ENCODE data around the gene SCAMP1.

The SCAMP1 gene

GRCh38 chr5:78359831-78360673 is at the start of gene SCAMP1:
Gene SCAMP1 (plus strand): TSS chr5:78360617. CDS start chr5:78360672, 55 bp downstream.
- Histone ChIP-seq H4K20me1 (ENCODE audit: low read depth, low read length) (0 out of 2 replicates have a peak, but pooled peaks cover 5% of the 10 kb centered on the region), H3F3A (ENCODE audit: insufficient read depth) (peaks cover 33% of the 10 kb centered on the region), H3K4me2 (ENCODE audit: low read depth, low read length, poor library complexity, severe bottlenecking) (peak within 1 kb of the TSS; percentile 90), H3K79me2 (ENCODE audit: insufficient read depth, low read length) (peaks cover 39% of the 10 kb centered on the region), H3K27ac (ENCODE audit: low read depth, low read length) (peak within 1 kb of the TSS; percentile 87), H3K27me3 (ENCODE audit: low read length) (no peaks in the 10 kb centered on the region), H3K9me2 (replicated peaks; ENCODE audit: insufficient read depth, low read length) (no peaks in the 10 kb centered on the region), H3K36me3 (ENCODE audit: low read length) (no peaks in the 10 kb centered on the region), H3K9me3 (ENCODE audit: insufficient read depth, low read length) (no peaks in the 10 kb centered on the region), H3K4me3 (ENCODE audit: insufficient read depth, low read length, poor library complexity, severe bottlenecking) (peak within 1 kb of the TSS; percentile 89), H3K9ac (ENCODE audit: low read length) (peak within 1 kb of the TSS; percentile 93), H2AFZ (ENCODE audit: low read depth, low read length, severe bottlenecking) (peak within 1 kb of the TSS; percentile 95)
- no peak for TF ChIP-seq CTCF (IDR thresholded peaks at IDR 0.05; ENCODE audit: insufficient read depth, low read length, poor library complexity, severe bottlenecking)
- TF ChIP-seq EZH2phosphoT487 (conservative IDR thresholded peaks at IDR 0.05; ENCODE audit: low read length): no peak

GRCh38 chr5:78317515-78317914 is 42.9 kb upstream of the SCAMP1 start:
- no peaks in the 10 kb centered on the region for H3K36me3 ChIP-seq (ENCODE audit: low read length)
- no peaks in the 10 kb centered on the region for H3K9me2 ChIP-seq (replicated peaks; ENCODE audit: insufficient read depth, low read length)
- no peak overlapping the region for H3K9ac ChIP-seq (ENCODE audit: low read length)
- H4K20me1 ChIP-seq (ENCODE audit: low read depth, low read length): no peaks in the 10 kb centered on the region
- no peaks in the 10 kb centered on the region for H3K27me3 ChIP-seq (ENCODE audit: low read length)
- H3K4me3 ChIP-seq (ENCODE audit: insufficient read depth, low read length, poor library complexity, severe bottlenecking): no peak overlapping the region
- H2AFZ ChIP-seq (ENCODE audit: low read depth, low read length, severe bottlenecking): peak overlapping the region; percentile 21
- H3K27ac ChIP-seq (ENCODE audit: low read depth, low read length): no peak overlapping the region
- no peaks in the 10 kb centered on the region for H3K9me3 ChIP-seq (ENCODE audit: insufficient read depth, low read length)
- H3K79me2 ChIP-seq (ENCODE audit: insufficient read depth, low read length): no peaks in the 10 kb centered on the region
- H3K4me2 ChIP-seq (ENCODE audit: low read depth, low read length, poor library complexity, severe bottlenecking): no peak overlapping the region
- H3F3A ChIP-seq (ENCODE audit: insufficient read depth): no peaks in the 10 kb centered on the region
- TF ChIP-seq CTCF (IDR thresholded peaks at IDR 0.05; ENCODE audit: insufficient read depth, low read length, poor library complexity, severe bottlenecking): no peak
- no peak for TF ChIP-seq EZH2phosphoT487 (conservative IDR thresholded peaks at IDR 0.05; ENCODE audit: low read length)

- H3F3A ChIP-seq (ENCODE audit: insufficient read depth): no peaks in the 10 kb centered on the region
- TF ChIP-seq CTCF (IDR thresholded peaks at IDR 0.05; ENCODE audit: insufficient read depth, low read length, poor library complexity, severe bottlenecking) (no peak), EZH2phosphoT487 (conservative IDR thresholded peaks at IDR 0.05; ENCODE audit: low read length) (no peak)
- H4K20me1 ChIP-seq (ENCODE audit: low read depth, low read length): no peaks in the 10 kb centered on the region
- H2AFZ ChIP-seq (ENCODE audit: low read depth, low read length, severe bottlenecking): no peak overlapping the region
- no peaks in the 10 kb centered on the region for H3K9me2 ChIP-seq (replicated peaks; ENCODE audit: insufficient read depth, low read length)
- no peak overlapping the region for H3K9ac ChIP-seq (ENCODE audit: low read length)
- H3K36me3 ChIP-seq (ENCODE audit: low read length): no peaks in the 10 kb centered on the region
- no peak overlapping the region for H3K4me3 ChIP-seq (ENCODE audit: insufficient read depth, low read length, poor library complexity, severe bottlenecking)
- H3K27ac ChIP-seq (ENCODE audit: low read depth, low read length): no peak overlapping the region
- H3K9me3 ChIP-seq (ENCODE audit: insufficient read depth, low read length): no peaks in the 10 kb centered on the region
- no peaks in the 10 kb centered on the region for H3K27me3 ChIP-seq (ENCODE audit: low read length)
- H3K4me2 ChIP-seq (ENCODE audit: low read depth, low read length, poor library complexity, severe bottlenecking): no peak overlapping the region
- no peaks in the 10 kb centered on the region for H3K79me2 ChIP-seq (ENCODE audit: insufficient read depth, low read length)
These were observed 42.1 kb upstream of the SCAMP1 start for GRCh38 chr5:78318337-78318736.
